NCI-H748 (cell line): ENCODE results near the gene LASP1NB.

Experiments
- DNase-seq: peaks from one replicate; lab custom pipeline; 2025; ENCODE audit not compliant: unreplicated experiment; lab: John Stamatoyannopoulos, UW

Gene LASP1NB

DNA sequence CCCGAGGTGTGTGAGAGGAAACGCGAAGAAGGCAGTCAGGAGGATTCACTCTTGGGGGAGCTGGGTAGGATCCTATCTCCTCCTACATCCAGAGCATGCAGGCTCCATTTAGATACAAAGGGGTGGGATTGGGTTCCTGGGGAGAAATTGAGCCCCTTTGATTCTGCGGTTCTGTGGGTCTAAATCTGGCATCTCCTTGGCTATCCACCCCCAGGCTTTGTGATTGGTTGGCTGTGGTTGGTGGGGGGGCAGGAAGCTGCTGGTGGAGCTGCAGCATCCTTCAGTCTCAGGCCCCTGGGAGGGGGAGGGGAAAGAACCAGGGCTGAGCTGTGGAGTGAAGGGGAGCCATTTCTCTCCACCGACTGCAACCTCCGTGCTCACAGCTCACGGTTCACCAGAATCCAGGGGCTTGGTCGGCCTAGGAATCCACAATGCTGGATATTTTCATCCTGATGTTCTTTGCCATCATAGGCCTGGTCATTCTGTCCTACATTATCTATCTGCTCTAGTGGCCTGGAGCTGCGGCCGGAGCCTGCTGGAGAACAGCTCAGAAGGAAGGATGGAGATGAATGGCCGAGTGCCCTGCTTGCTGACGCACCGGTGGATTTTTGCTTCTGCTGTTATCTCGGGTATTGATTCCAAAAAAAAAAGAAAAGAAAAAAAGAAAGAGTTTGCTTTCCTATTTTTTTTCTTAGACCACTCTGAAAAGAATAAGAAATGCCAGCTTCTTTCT is at the start of gene LASP1NB:
TSS of gene LASP1NB (plus strand) at position 352 of the 733 bp plus-strand sequence.
- no peak for DNase-seq

- DNase-seq = no peak
These were observed 48.1 kb upstream of the LASP1NB start for GRCh38 chr17:38877130-38877851.

DNA sequence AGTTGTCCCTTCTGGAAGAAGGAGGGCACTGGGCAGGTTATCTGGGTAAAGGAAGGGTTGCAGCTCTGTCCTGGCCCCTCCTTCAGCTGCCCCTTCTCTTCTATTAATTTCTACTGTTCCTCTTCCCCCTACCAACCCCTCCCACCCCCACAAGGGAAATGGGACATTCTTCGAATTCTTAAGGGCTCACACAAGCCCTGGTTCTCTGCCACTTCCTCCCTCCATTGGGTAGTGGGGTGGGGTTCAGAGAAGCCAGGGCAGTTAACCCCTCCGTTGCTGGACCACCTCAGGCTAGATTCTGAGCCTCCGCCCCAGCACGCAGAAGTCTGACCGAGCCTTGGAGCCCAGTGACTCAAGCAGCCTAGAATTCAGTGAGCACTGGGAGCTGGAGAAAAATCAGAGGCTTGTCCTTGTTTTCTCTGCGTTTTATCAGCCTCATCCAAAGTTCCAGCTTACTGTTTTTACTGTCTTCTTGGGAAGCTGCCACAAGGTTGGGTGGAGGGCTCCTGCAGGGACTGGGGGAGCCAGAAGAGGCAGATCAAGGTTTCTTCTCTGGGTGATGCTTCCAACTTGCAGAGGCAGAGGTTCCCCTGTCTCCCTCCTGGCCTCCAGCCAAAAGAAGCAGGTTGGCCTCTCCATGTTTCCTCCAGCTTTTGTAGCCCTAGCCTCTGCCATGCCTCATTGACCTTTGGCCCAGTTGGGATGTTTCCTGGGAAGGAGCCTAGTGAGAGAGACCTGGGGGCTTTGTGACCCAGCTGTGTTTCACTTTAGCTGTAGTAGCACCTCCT is 45.3 kb upstream of the LASP1NB start:
- DNase-seq = no peak

DNA sequence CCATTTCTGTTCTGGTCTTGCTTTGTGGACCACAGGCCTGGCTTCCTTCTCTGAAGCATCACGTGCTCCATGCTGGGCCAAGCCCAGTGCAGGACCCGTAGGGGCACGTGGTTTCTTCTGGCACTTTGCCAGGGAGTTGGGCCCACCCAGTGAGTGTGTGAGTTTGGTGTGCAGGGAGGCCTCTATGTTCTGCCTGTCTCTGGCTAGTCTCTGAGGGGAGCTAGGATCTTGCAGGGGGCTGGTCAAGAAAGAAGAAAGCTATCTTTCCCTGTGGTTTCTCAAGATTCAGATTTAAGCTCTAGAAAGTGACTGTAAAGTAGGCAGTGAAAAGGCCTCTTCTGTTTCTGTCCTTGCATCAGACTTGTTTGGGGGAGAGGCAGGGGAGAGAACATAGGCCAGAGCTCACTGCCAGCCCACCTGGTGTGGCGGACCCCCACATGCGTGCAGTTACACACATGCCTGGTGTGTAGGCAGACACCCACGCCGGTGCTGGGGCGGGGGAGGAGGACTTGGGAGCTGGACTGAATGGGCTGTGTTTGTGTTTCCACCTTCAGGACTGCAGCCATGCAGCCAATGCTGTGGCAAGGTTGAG is 43.7 kb upstream of the LASP1NB start:
- peak; percentile 33 for DNase-seq

- no peak for DNase-seq
These were observed 42.5 kb upstream of the LASP1NB start for GRCh38 chr17:38882870-38883269.

- no peak for DNase-seq
These were observed 41.6 kb upstream of the LASP1NB start for GRCh38 chr17:38883592-38884526.

GRCh38 chr17:38885044-38885727 is 40.2 kb upstream of the LASP1NB start:
- no peak for DNase-seq

- DNase-seq = peak; percentile 19
These were observed 39.4 kb upstream of the LASP1NB start for GRCh38 chr17:38885728-38886642.

- DNase-seq = no peak
These were observed 38.8 kb upstream of the LASP1NB start for GRCh38 chr17:38886643-38887010.

GRCh38 chr17:38888842-38889241 is 36.6 kb upstream of the LASP1NB start:
- DNase-seq = no peak

DNA sequence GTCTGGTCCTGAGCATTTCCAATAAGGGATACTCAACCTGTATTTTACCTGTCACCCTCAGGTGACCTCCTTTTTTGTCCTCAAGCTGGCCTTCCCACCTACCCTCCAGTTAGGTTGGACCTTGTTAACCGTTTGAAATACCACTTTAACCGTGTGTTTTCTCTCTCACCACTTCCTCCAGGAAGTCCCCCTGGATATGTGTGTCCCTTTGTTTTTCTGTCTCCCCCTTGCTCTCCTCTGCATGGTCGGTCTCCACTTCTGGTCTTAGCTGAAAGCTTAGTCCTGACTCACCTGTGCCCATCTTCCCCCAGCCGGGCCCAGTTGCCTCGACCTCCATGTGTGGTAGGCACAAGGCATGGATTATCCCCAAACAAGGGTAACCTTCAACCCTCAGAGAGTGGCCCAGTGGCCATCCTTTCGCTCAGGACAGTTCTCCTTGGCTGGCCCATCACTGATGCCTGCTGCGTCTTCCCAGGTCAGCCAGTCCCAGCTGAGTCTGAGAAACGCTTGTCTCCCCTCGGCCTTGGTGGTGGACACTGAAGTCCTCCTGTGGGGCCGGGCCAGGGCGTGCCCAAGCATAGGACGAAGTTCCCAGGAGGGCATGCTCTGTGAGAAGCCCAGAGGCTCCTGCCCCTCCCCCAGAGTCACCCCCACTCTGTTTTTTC is 35.5 kb upstream of the LASP1NB start:
- DNase-seq = no peak

DNA sequence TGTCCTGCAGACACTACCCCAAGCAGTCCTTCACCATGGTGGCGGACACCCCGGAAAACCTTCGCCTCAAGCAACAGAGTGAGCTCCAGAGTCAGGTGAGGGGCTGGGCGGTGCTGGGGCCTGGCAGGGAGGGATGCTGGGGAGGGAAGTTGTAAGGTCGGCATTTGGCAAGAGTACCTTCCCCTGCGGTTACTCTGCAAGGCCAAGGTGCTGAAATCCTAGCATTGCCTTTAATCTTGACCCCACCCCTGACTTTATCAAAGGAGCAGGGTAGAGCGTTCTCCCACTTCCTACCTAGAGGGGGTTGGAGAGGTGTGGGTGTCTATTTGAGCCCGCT is 35.0 kb upstream of the LASP1NB start:
- DNase-seq = no peak

DNA sequence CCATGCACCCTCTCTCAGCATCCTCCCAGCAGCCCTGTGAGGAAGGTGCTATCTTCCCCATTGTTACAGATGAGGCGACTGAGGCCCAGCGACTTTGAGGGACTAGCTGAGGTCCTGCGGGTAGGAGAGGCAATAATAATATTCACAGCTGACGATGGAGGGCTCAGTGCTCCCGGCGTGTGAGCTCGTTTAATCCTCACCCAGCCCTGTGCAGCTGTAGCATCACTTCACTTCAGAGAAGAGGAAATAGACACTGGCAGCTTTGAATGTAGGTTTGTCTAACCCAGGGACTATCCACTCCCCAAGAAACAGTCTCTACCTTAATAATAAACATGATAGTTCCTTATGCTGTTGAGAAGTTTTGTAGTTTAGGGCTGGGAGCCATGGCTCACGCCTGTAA is 34.0 kb upstream of the LASP1NB start:
- no peak for DNase-seq

- no peak for DNase-seq
These were observed 33.3 kb upstream of the LASP1NB start for GRCh38 chr17:38892083-38892482.

DNA sequence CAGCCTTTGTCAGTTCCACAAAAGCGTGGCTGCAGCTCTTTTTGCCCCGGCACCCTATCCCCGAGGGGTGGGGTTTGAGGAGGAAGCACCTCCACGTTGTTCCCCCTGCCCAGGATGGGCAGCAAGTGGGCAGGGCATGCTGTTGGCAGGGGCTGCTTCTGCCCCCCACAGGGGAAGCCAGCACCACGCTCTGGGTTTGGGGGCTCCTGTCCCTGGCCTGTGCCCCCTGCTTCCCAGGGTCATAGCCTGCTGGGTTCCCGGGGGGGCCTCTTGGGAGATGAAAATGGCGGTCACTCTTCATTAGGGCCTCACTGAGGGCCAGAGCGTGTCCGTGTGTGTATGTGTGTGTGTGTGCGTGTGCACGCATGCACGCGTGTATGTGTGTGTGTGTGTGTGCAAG is 32.8 kb upstream of the LASP1NB start:
- no peak for DNase-seq

- no peak for DNase-seq
These were observed 32.3 kb upstream of the LASP1NB start for GRCh38 chr17:38893113-38893512.

- no peak for DNase-seq
These were observed 31.8 kb upstream of the LASP1NB start for GRCh38 chr17:38893607-38894006.

DNA sequence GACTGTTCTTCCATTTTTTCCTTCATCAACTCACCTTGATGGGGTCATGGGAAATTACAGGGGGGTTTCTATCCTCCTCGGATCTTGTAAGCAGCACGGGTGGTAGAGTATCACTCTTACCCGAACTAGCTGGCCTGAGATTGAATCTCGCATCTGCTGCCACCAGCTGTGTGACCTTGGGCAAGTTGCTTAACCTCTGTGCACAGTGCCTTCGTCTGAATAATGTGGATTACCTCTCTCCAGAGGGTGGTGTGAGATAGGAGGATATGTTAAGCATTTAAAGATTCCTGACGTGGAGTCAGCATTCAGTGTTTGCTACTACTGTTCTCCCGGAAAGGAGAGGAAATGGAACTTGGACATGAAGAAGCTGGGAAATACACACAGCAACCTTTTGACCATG is 31.1 kb upstream of the LASP1NB start:
- DNase-seq = no peak
